Fibroblast of skin of back (primary cell): ENCODE results near the gene NCK1.
"Not testable (repeated sequence)": the region's sequence is repeated elsewhere in the genome, so short reads cannot be mapped to it uniquely, and the experiment has no call there.

ENCODE experiments used
- DNase-seq: peaks from one replicate; pipeline ENCODE4 v3.0.0-alpha.2; 2013

NCK1 gene

DNA sequence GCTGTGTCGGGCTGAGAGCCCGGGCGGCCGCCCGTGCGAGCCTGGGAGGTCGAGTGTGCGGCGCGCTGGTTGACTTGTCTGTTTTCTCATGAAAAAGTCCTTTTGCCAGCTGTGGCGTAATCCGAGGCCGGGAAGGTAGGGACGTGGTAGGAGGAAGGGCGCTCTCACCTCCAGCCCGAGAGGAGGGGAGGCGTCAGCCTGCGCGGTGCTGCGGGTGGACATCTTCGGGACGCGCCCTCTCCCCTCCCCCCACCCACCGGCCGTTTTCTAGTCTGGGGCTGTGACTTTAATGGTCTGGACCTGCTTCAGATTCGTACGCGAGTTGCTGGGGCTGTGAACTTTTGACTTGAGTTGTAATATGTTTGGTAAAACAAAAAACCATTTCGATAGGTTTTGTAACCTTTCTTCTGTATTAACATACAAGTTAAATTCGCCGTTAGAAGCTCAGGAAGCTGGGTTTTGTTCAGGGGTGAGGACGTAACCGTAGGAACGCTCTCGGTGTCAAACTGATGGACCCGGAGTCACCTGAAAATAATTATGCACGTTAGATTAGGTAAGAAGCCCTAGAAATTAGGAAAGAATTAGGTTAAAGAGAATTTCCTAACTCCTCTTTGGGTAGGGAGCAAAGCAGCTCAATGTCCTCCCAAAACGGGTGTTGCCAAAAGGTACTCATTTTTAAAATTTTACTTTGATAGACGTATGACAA lies 762 bp downstream of the NCK1 start:
- DNase-seq: peak; percentile 50

GRCh38 chr3:136869282-136869681 lies 7.3 kb downstream of the NCK1 start:
- DNase-seq: no peak

DNA sequence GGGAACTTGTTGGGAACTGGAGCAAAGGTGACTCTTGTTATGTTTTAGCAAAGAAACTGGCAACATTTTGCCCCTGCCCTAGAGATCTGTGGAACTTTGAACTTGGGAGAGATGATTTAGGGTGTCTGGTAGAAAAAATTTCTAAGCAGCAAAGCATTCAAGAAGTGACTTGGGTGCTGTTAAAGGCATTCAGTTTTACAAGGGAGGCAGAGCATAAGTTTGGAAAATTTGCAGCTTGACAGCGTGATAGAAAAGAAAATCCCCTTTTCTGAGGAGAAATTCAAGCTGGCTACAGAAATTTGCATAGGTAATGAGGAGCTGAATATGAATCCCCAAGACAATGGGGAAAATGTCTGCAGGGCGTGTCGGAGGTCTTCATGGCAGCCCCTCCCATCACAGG lies 10.2 kb downstream of the NCK1 start:
- DNase-seq: not testable (repeated sequence)

DNA sequence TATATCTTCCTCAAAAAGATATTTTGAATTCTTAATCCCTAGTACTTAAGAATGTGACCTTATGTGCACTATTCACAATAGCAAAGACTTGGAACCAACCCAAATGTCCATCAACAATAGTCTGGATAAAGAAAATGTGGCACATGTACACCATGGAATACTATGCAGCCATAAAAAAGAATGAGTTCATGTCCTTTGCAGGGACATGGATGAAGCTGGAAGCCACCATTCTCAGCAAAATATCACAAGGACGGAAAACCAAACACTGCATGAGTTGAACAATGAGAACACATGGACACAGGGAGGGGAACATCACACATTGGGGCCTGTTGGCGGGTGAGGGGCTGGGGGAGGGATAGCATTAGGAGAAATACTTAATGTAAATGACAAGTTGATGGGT lies 17.5 kb downstream of the NCK1 start:
- not testable (repeated sequence) for DNase-seq

- DNase-seq: no peak
Observed at GRCh38 chr3:136882571-136882970, 20.6 kb downstream of the NCK1 start.

DNA sequence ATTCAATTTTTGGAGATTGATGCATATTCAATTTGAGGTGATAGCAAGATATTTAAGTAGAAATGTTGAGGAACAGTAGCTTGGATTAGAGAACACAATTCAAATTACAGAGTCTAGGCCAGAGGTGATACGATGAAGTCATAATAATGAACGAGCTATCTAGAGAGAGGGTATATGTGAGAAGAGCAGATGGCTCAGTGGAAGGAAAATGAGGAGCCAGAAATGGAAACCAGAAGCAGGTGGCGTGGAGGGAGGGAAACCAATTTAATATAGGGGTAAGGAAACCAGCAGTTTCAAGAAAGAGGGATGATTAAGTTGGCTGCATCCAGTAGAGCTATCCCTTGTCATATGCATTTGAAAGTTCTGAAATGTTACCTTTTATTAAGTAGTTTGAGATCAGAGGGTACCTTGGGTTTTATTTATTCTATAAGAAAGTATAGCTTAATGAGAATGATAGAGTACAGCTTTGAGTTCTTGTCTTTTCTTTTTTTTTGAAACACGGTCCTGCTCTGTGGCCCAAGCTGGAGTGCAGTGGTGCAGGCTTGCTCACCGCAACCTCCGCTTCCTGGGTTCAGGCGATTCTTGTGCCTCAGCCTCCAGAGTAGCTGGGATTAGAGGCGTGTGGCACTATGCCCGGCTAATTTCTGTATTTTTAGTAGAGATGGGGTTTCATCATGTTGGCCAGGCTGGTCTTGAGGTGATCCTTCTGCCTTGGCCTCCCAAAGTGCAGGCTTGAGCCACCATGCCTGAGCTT lies 22.1 kb downstream of the NCK1 start:
- DNase-seq: no peak

DNA sequence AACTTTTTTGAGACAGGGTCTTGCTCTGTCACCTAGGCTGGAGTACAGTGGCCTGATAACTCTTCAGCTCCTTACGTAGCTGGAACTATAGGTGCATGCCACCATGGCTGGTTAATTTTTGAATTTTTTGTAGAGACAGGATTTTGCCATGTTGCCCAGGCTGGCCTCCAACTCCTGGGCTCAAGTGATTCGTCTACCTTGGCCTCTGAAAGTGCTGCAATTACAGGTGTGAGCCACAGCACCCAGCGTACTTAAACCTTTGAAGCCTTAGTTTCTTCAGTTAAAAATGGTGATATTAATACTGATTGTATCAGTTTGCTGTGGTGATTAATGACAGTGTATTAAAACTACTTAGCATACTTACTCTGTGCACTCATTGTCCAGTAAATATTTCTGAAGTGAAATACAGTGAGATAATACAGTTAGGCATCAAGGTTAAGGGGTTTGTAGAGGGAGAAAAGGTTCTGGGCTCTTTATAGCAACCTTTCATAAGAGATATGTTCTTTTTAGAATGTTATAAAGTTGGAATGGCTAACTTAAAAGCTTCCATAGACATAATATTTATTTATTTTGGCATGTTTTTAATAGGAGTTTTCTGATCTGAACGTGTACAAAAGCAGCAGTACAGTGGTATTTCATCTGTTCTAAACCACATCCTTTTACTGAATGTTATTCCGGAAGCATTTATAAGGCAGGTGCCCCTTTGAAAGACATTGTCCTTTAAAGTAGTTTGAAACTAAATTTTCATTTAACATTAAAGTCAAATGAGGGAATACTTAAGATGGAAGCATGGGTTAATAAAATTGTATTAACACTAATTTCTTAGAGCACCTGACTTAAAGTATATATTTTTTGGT lies 23.6 kb downstream of the NCK1 start:
- DNase-seq: no peak

DNA sequence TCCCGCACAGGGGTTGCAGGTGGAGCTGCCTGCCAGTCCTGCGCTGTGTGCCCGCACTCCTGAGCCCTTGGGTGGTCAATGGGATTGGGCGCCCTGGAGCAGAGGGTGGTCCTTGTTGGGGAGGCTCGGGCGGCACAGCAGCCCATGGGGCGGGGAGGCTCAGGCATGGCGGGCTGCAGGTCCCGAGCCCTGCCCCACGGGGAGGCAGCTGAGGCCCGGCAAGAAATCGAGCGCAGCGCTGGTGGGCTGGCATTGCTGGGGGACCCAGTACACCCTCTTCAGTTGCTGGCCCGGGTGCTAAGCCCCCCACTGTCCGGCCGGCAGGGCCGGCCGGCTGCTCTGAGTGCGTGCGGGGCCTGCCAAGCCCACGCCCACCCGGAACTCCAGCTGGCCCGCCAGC lies 27.9 kb downstream of the NCK1 start:
- no peak for DNase-seq

DNA sequence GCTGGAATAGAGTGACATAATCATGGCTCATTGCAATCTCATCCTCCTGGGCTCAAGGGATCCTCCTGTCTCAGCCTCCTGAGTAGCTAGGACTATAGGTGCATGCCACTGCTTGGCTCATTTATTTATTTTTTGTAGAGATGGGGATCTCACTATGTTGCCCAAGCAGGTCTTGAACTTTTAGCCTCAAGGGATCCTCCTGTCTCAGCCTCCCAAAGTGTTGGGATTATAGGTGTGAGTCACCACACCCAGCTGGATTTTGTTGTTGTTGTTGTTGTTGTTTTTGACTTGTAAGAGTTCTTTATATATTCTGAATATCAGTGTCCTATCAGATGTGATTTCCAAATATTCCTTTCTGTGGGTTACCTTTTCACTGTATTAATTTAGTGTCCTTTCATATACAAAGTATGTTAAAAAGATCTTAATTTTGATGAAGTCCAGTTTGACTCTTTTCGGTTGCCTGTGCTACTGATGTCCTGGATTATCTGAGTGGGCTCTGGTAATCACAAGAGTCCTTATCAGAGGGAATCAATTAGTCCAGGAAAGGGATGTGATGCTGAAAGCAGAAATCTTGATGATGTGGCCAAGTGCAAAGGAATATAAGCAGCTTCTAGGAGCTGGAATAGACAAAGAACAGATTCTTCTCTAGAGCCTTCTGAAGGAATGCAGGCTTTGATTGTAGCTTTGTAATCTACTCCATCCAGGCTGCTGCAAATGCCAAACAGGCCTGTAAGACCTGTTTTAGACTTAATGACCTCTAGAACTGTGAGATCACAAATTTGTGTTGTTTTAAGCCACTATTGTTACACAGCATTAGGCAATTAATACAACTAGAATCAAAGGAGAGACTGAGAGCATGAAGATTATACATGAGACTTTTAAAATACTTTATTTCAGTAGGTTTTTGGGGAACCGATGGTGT lies 30.2 kb downstream of the NCK1 start:
- no peak for DNase-seq

DNA sequence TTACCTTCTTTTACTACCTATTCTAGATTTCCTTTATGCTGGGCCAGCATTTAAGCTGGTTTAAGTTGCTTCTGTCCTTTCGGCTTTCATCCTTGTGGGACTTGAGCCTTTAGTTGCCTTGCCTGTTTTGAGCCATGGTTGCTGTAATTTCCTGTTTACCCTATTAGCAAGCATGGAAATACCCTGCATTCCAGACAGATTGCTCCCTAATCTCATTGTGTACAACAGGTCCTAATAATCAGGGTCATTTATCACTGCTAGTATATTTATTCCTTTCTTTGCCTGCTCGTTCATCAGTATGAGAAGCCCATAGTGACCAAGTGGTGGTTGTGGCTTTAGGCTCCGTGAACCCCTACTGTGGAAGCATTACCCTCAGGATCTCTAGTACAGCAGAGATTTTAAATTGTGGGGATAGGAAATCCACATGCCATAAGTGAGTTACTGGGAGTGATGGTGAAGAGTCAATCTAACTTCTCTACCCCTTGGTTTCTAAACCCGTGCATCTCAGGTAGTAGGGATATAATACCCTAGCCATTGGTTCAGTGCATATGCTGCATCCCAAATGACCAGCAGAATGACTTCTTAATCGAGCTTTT lies 31.9 kb downstream of the NCK1 start:
- DNase-seq: peak; percentile 28

GRCh38 chr3:136897171-136897570 lies 35.2 kb downstream of the NCK1 start:
- not testable (repeated sequence) for DNase-seq

DNA sequence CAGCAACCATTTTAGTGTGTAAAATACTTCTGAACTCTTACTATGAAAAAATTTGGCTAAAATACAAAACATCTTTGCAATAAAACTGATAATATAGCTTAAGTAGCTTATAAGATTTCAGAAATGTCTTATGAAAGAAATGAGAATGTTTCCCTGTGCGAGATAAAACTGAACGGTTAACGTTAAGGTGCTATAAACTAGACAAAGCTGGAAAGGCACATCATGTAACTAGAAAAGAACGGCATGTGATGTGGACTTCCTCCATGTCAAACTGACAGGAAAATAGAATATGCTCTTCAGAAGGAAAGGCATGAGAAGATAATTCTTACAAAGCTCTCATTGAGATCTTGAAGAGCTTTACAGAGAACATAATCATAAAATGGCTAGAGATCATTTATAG lies 36.5 kb downstream of the NCK1 start:
- no peak for DNase-seq

GRCh38 chr3:136898954-136899353 lies 36.9 kb downstream of the NCK1 start:
- no peak for DNase-seq

GRCh38 chr3:136899622-136900158 lies 37.7 kb downstream of the NCK1 start:
- no peak for DNase-seq

DNA sequence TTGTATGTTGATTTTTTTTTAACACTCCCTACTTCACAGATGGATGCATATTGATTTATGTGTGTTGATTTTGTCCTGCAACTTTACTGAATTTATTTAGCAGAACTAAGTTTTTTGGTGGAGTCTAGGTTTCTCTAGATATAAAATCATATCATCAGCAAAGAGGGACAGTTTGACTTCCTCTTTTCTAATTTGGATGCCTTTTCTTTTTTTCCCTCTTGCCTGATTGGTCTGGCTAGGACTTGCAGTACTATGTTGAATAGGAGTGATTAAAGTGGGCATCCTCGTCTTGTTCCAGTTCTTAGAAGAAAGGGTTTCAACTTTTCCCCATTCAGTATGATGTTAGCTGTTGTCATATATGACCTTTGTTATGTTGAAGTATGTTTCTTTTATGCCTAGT lies 38.7 kb downstream of the NCK1 start:
- not testable (repeated sequence) for DNase-seq

GRCh38 chr3:136901391-136901790 lies 39.4 kb downstream of the NCK1 start:
- no peak for DNase-seq

DNA sequence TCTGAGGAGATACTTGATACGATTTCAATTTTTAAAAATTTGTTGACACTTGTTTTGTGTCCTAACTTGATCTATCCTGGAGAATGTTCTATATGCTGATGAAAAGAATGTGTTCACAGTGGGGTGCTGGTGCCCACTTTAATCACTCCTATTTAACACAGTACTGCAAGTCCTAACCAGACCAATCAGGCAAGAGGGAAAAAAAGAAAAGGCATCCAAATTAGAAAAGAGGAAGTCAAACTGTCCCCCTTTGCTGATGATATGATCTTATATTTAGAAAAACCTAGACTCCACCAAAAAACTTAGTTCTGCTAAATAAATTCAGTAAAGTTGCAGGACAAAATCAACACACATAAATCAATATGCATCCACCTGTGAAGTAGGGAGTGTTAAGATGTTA lies 40.5 kb downstream of the NCK1 start:
- DNase-seq: not testable (repeated sequence)

- no peak for DNase-seq
Observed at GRCh38 chr3:136903899-136904298, 41.9 kb downstream of the NCK1 start.

- no peak for DNase-seq
Observed at GRCh38 chr3:136904746-136905145, 42.7 kb downstream of the NCK1 start.

- DNase-seq: no peak
Observed at GRCh38 chr3:136905549-136905948, 43.5 kb downstream of the NCK1 start.

GRCh38 chr3:136906725-136907124 lies 44.7 kb downstream of the NCK1 start:
- no peak for DNase-seq
